NB4 (cell line): ENCODE measurements around the gene EZR.

Source experiments
- POLR2A ChIP-seq: IDR thresholded peaks from 2 replicates; pipeline ENCODE4 v1.6.1; 2011; ENCODE audit warnings: mild to moderate bottlenecking; ENCODE audit not compliant: insufficient read length; ENCODE audit errors: extremely low read depth
- TF ChIP-seq, protein P1 (sequence below): IDR thresholded peaks from one replicate; pipeline ENCODE4 v1.5.1; 2012; ENCODE audit warnings: low read depth, low read length

DNA sequence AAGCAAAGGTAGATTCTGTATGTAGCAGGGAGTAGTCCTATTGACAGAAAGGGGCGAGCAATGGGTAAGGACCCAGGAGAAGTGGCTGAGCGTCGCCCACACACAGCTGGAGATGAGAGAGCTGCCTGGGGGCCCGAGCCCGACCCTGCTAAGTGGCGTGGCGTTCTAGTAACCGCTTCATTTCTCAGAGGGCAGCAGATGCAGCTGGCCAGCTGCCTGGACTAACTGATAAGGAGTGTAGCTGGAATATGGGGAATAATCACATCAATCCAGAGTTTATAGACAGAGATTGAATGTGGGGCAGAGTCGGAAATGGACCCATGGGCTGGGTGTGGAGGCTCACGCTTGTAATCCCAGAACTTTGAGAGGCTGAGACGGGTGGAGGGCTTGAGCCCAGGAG lies 64.4 kb downstream of the EZR start:
- TF ChIP-seq, protein P1, sequence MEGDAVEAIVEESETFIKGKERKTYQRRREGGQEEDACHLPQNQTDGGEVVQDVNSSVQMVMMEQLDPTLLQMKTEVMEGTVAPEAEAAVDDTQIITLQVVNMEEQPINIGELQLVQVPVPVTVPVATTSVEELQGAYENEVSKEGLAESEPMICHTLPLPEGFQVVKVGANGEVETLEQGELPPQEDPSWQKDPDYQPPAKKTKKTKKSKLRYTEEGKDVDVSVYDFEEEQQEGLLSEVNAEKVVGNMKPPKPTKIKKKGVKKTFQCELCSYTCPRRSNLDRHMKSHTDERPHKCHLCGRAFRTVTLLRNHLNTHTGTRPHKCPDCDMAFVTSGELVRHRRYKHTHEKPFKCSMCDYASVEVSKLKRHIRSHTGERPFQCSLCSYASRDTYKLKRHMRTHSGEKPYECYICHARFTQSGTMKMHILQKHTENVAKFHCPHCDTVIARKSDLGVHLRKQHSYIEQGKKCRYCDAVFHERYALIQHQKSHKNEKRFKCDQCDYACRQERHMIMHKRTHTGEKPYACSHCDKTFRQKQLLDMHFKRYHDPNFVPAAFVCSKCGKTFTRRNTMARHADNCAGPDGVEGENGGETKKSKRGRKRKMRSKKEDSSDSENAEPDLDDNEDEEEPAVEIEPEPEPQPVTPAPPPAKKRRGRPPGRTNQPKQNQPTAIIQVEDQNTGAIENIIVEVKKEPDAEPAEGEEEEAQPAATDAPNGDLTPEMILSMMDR, result no peak
- TF ChIP-seq POLR2A, result no peak
